Astrocyte of the hippocampus (primary cell): Measurements from ENCODE around the gene PTGER2.

Experiments
- DNase-seq: peaks from one replicate; pipeline ENCODE4 v3.0.0; 2011; ENCODE audit warnings: low read depth, low spot score

Gene PTGER2, protein sequence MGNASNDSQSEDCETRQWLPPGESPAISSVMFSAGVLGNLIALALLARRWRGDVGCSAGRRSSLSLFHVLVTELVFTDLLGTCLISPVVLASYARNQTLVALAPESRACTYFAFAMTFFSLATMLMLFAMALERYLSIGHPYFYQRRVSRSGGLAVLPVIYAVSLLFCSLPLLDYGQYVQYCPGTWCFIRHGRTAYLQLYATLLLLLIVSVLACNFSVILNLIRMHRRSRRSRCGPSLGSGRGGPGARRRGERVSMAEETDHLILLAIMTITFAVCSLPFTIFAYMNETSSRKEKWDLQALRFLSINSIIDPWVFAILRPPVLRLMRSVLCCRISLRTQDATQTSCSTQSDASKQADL

DNA sequence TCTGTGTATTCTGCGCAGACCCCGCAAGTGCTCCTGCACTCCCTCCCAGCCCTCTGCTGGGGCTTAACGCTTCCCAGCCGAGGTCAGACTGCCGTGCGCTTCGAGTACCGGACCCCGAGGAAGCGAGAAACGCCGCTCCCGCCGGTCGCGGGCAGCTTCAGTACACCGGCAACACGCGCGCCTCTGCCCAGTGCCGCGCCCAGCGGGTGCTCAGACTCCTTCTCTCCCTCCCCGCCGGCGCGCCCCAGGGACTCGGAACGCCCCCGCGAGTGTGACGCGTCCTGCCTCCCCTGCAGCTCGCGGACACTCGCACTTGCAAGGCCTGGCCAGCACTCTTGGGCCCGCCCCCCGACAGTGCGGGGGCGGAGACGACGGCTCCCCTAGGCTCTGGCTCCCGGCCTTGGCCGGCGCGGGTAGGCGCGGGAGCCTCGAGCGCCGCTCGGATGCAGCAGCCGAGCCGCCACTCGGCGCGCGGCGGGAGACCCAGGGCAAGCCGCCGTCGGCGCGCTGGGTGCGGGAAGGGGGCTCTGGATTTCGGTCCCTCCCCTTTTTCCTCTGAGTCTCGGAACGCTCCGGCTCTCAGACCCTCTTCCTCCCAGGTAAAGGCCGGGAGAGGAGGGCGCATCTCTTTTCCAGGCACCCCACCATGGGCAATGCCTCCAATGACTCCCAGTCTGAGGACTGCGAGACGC is at the start of gene PTGER2:
TSS of gene PTGER2 (plus strand) at position 410 of the 692 bp plus-strand sequence. CDS start at position 647, 237 bp downstream.
- DNase-seq, result peak; percentile 94

DNA sequence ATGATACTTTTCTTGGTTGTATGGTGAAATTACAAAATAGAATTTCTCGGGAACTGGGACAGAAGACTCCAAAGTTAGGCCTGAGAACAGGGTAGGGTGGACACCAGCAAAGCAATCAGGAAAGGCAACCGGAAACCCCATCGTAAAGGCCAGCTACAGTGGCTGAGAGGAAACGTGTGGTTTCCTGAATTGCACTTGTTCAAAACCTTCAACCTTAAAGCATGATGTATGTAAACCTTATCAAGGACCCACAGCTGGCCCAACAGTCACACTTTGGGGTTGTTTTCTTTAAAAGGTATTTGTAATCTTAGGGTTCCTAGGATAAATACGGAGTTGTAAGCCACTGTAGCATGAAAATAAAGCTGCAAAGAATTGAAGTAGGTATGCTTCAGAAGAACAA is 48.9 kb upstream of the PTGER2 start:
- DNase-seq, result no peak

DNA sequence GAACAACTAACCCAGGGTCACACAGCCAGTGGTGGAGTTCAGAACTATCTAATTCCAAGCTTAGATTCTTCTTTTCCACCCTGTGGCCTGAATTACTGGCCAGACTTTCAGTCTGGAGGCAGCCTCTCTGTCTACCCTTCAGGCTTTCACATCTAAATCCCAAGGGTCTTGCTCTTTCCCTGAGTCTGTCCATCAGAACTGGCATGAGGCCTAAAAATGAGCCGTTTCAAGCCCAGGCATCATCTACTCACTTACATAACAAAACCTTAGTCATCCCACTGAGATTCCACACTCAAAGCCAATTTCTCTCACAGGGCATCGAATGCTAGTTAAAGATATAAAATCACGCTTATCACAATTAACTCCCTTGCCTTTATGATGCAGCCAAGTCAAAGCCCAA is 47.9 kb upstream of the PTGER2 start:
- peak; percentile 71 for DNase-seq

DNA sequence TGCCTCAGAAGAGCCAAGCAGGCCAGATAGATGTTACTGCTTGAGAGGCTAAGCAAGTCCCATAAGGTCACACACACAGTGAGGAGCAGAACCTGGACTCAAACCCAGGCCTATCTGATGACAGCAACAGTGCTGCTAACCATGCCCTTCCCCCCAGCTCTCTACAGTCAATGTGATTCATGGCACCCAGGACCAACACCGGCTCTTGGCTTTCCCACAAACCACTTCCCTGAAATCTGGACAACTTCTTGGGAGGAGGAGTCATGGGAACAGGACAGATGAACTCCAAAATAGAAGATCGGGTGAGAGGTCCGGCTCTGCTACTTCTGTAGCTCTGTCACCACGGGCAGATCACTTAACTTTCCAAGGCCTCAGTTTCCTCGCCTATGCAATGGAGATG is 47.3 kb upstream of the PTGER2 start:
- DNase-seq, result peak; percentile 42

DNA sequence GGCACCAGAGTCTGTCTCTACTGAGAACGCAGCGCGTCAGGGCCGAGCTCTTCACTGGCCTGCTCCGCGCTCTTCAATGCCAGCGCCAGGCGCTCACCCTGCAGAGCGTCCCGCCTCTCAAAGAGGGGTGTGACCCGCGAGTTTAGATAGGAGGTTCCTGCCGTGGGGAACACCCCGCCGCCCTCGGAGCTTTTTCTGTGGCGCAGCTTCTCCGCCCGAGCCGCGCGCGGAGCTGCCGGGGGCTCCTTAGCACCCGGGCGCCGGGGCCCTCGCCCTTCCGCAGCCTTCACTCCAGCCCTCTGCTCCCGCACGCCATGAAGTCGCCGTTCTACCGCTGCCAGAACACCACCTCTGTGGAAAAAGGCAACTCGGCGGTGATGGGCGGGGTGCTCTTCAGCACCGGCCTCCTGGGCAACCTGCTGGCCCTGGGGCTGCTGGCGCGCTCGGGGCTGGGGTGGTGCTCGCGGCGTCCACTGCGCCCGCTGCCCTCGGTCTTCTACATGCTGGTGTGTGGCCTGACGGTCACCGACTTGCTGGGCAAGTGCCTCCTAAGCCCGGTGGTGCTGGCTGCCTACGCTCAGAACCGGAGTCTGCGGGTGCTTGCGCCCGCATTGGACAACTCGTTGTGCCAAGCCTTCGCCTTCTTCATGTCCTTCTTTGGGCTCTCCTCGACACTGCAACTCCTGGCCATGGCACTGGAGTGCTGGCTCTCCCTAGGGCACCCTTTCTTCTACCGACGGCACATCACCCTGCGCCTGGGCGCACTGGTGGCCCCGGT is 46.4 kb upstream of the PTGER2 start, which contains the start of gene PTGDR:
TSS of gene PTGDR (plus strand) at position 198 of the 778 bp plus-strand sequence. CDS start at position 315, 117 bp downstream.
- DNase-seq, result peak; percentile 59

DNA sequence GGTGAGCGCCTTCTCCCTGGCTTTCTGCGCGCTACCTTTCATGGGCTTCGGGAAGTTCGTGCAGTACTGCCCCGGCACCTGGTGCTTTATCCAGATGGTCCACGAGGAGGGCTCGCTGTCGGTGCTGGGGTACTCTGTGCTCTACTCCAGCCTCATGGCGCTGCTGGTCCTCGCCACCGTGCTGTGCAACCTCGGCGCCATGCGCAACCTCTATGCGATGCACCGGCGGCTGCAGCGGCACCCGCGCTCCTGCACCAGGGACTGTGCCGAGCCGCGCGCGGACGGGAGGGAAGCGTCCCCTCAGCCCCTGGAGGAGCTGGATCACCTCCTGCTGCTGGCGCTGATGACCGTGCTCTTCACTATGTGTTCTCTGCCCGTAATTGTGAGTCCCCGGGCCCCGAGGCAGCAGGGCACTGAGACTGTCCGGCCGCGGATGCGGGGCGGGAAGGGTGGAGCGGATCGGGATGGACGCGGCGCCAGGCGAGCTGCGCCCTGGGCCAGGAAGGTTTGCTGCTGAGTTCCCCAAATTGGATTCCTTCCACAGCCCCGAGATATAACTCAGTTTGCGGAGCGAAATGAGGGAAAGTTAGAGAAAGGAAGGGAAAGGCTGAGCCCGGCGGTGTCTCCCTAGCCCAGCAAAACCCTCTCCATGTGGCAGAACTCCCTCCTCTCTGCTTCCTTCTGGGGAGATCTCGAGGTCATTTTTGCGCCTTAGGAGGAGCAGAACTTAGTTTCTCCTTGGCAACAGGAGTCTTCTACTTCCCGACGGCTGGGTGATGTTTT is 45.6 kb upstream of the PTGER2 start:
- no peak for DNase-seq

DNA sequence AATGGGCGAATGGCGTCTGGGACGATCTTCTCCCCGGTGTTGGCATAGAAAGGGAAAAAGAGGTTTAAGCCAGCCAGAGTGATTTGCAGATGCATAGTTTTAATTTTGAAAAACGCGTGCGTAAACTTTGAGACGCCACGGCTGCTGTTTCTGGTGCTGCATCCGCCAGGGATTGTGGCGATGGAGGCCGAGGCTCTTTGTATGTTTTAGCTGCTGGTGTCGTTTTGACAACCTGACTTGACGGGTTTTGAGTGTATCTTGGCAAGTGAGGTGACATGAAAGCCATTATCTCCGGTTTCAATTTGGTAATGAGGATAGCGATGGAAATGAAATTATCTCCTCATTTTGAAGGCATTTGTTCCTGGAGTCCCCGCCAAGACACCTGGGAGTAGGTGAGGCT is 45.0 kb upstream of the PTGER2 start:
- no peak for DNase-seq

DNA sequence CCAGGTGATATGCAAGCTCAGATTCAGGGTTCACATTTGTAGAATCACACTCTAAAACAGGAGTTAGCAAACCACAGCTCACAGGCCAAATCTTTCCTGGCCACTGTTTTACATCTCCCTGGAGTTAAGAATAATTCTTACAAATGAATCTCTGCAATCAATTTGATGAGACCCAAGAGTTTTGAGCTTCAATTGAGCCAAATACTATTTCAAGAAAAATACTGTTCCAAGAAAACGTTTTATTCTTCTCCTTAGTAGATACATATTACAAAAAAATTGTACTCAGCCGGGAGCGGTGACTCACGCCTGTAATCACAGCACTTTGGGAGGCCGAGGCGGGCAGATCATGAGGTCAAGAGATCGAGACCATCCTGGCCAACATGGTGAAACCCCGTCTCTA is 44.1 kb upstream of the PTGER2 start:
- DNase-seq, result no peak

DNA sequence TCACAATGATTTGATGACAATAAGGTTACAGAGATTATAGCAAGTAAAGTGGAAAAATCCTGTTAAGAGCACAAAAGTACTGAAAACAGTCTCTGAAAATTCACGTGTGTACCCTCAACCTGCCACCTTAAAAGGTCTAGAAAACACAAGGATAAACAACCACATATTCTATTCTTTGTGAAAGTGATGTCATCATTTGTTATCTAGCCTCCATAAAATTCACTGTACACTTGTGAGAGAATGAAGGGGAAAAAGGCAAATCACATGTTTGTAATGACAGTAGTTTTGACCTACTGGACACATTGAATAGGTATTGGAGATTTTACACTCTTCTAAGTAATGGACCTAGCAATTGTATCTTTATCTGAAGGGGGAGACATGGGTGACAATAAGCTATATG is 42.6 kb upstream of the PTGER2 start:
- no peak for DNase-seq

DNA sequence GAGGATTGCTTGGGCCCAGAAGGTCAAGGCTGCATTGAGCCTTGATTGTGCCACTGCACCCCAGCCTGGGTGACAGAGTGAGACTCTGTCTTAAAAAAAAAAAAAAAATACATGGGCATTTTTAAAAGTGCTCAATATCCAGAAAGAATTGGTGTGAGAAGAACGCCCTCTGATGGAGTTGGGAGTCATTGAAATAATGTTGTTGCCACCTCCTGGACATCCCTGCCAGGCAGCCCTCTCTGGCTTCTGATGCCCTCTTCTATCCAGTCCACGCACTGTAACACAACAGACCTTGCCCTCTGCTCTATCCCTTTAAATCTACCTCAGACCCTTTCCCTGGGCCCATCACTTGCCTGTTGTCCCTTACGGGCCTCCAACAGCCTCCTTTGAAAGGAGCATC is 41.7 kb upstream of the PTGER2 start:
- no peak for DNase-seq

DNA sequence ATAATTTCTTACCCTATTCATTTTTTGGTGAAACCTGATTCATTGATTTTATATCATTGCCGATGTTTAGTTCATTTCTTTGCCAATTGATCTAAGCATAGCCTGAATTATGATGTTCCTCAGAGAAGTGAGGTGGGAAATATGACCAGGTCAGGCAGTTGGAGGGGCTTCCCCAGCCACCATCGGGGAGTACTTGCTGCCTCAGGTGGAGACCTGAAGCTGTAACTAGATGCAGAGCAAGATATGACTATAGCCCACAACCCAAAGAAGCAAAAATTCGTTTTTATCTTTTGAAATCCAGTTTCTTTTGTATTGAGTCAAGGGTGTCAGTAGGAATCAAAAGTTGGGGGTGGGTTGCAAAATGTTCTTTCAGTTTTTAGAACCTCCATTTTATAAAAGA is 38.7 kb upstream of the PTGER2 start:
- DNase-seq, result no peak

DNA sequence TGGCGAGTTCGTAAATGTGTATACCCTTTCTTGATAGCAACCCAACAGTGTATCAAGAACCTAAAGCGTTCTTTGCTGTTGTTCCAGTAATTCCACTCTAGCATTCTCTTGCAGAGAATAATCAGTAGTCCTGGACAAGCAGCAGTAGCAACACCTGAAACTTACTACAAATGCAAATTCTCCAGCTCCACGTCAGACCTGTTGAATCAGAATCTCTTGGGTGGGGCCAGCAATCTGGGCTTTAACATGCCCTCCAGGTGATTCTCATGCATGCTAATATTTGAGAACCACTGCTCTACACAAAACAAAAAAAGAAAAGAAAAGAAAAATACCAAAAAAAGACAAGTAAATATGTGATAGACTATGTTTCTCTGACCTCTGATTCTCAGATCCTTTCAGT is 36.6 kb upstream of the PTGER2 start:
- no peak for DNase-seq

DNA sequence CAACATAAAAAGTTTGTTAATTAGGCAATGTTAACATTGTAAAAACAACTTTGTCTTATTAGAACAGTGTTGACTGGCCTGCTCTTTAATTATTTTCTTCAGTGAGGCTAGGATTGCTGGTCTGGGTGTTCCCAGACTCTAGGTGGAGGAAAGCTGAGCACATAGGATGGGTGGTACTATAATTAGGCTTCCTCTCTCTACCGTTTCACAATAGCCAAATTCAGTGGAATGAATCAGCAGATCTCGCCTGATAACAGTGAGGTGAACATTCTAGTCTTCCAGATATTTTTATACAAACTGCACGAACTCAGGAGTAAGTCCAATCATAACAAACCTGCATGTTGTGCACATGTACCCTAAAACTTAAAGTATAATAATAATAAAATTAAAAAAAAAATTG is 34.7 kb upstream of the PTGER2 start:
- peak; percentile 28 for DNase-seq

DNA sequence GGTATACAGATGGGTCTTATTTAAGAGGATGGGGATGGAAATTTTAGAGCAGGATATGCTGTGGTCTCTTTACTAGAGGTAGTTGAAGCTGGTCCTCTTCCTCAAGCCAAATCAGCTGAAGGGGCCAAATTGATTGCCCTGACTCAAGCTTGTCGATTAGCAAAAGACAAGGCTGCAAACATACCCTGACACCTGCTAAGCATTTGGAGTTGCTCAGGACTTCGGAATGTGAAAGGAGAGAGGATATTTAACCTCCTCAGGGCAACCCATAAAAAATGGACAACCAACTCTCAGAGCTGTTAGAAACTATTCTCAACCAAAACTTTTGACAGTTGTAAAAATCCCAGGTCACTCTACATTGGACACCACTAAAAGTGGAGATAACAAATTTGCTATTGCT is 31.0 kb upstream of the PTGER2 start:
- no peak for DNase-seq

DNA sequence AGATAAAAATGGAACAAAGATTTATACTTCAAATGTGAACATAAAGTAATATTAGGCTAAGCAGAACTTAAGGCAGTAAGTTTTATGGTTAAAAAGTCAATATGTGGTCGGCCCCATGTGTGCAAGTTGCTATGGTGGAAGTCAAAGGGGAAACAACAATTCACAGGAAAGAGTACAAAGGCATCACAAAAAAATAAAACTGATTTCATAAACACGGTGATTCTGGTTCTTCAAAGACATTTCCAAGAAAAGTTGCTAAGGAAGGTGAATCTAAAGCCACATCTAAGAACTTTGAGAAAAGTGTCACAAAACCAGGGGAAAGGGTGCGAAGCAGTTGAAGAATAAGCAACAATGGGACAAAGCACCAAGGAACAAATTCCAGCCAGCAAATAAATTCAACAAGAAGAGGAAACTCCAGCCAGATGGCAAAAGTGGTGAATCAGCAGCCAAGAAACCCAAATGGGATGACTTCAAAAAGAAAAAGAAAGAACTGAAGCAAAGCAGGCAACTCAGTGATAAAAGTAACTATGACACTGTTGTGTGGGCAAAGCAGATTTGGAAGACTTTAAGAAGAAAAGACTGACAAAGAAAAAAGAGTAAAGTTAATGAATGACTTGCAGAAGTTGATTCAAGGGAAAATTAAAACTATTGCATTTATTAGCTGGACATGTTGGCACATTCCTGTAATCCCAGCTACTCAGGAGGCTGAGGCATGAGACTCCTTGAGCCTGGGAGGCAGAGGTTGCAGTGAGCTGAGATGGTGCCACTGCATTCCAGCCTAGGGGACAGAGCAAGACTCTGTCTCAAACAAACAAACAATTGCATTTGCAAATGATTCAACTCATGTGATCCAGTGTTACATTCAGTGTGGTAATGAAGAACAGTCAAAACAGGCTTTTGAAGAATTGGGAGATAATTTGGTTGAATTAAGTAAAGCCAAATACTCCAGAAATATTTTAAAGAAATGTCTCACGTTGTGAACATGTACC is 27.2 kb upstream of the PTGER2 start:
- DNase-seq, result peak; percentile 30

DNA sequence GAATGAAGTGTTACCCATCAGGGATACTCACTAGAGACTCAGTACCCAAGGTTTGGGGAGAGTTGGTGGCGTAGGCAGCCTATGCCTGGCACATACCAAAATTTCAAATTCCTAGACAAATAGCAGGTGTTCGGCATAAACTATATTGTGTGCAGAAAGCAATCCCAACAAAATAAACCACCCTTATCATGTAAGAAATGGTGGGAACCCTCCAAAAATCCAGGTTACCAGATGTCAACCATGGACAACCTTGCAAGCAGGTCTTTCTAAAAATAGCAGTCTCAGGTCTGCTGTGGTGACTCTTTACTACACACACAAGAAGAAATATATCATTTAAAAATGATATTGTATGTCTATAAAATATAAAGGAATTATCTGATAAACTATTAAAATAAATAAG is 17.7 kb upstream of the PTGER2 start:
- no peak for DNase-seq

DNA sequence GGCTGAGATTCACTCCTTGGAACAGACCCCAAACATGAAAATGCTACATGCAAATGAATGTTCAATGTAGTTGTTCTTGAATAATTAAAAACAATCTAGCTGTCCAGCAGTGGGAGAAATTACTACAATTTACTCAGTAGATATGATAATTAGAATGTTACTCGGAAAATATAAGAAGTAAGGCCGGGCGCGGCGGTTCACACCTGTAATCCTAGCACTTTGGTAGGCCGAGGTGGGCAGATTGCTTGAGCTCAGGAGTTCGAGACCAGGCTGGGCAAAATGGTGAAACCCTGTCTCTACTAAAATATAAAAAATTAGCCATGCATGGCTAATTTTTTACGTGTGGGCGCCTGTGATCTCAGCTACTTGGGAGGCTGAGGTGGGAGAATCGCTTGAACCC is 15.3 kb upstream of the PTGER2 start:
- DNase-seq, result no peak

DNA sequence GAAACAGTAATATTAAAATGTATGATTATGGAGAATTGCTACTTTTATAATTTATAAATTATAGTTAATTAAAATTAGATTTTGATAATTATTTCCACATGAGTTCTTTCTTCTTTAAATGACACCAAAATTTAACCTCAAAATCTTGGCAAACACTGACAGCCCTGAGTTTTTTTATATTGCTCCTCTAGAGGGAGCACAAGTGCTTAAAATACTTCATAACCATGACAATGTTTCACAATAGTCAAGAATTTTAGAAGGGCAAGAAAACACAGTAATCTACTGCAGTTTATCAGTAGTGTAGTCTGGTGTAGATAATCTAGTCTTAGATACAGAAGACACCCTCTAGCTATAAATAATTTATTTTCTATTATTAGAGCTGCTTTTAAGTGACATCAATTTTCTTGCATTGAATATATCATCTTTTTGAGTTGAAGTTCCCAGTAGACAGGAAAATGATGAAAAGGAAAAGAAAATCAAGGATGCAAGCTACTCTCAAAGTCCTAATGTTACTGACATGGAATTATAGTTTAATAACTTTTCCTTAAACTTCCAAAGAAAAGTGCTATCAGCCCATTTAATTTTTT is 14.3 kb upstream of the PTGER2 start:
- peak; percentile 61 for DNase-seq

DNA sequence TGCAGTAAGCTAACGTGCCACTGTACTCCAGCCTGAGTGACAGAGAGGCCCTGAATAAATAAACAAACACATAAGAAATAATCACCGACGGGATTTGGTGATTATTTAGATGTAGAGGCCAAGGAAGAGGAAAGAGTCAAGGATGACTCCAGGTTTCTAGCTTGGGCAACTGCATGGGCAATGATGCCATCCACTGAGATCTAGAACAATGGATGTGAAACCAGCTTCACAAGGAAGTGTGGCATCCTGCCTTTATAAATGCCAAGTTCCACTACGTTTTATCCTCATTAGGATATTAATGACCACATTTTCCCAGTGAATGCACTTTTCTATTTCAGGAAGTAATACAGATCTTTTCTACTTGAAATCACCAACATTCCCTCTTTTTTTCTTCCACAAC is 10.9 kb upstream of the PTGER2 start:
- no peak for DNase-seq
